SK-N-SH (cell line): Measurements from ENCODE around the gene EPHB2. TPM values are rescaled to one million over a fixed set of nuclear protein-coding genes. Genes with fewer than 3 reads are reported as not detected.

Source experiments
- CTCF ChIA-PET: fragments of 300-600, 350-600 bp; formaldehyde crosslinking; extraction: SDS; loops from one replicate; lab custom pipeline; 2021; lab: Yijun Ruan, JAX
- POLR2A ChIA-PET: fragments of 350-600 bp; sonication (Branson Sonifier 250); formaldehyde crosslinking; extraction: SDS; loops from one replicate; lab custom pipeline; 2020; ENCODE audit warnings: antibody characterized with exemption, inconsistent platforms; lab: Yijun Ruan, JAX
- DNase-seq: peaks from one replicate; pipeline ENCODE4 v3.0.0; 2012
- H2AFZ ChIP-seq: fragments of 200-600 bp; sonication (generic); 2 replicates; pipeline ENCODE4 v1.8.1; 2016; ENCODE audit warnings: antibody characterized with exemption, mild to moderate bottlenecking, low read depth
- H3F3A ChIP-seq: fragments of 200-600 bp; sonication (generic); replicated peaks from 2 replicates; pipeline ENCODE3; 2016; ENCODE audit warnings: antibody characterized with exemption, mild to moderate bottlenecking; ENCODE audit not compliant: insufficient read depth
- H3K27ac ChIP-seq, 2 experiments: fragments of 200-500 bp in 1 of 2; fragments of 200-600 bp in 1 of 2; sonication (Bioruptor generic) in 1 of 2; sonication (generic), shearing (Covaris generic) in 1 of 2; 2 replicates each; pipeline versions ENCODE4 v1.5.1 to v1.6.1; 2014 to 2016; ENCODE audit warnings: low read depth in 2 of 2, inconsistent platforms in 1 of 2, low read length in 1 of 2, mild to moderate bottlenecking in 1 of 2, mixed read lengths in 1 of 2
- H3K27me3 ChIP-seq: fragments of 200-600 bp; sonication (generic), shearing (Covaris generic); 2 replicates; pipeline ENCODE4 v1.6.1; 2016; ENCODE audit warnings: mixed run types; ENCODE audit not compliant: insufficient read depth
- H3K36me3 ChIP-seq, 2 experiments: fragments of 200-500 bp in 1 of 2; fragments of 200-600 bp in 1 of 2; sonication (Bioruptor generic) in 1 of 2; sonication (generic) in 1 of 2; replicated peaks in 1 of 2; 2 replicates each; pipeline versions ENCODE3 to v1.5.1; 2014 to 2016; ENCODE audit warnings: low read length in 1 of 2, mild to moderate bottlenecking in 1 of 2; ENCODE audit not compliant: insufficient read depth in 2 of 2, control insufficient read depth in 1 of 2
- H3K4me1 ChIP-seq, 2 experiments: fragments of 200-500 bp in 1 of 2; fragments of 200-600 bp in 1 of 2; sonication (Bioruptor generic) in 1 of 2; sonication (generic), shearing (Covaris generic) in 1 of 2; 2 replicates each; pipeline versions ENCODE4 v1.5.1 to v1.6.1; 2014 to 2016; ENCODE audit warnings: low read depth in 1 of 2, low read length in 1 of 2, mixed run types in 1 of 2; ENCODE audit not compliant: insufficient read depth in 2 of 2, control insufficient read depth in 1 of 2
- H3K4me2 ChIP-seq: fragments of 200-600 bp; sonication (generic), shearing (Covaris generic); 2 replicates; pipeline ENCODE4 v1.6.1; 2017; ENCODE audit warnings: mixed run types
- H3K4me3 ChIP-seq, 2 experiments: fragments of 200-500 bp in 1 of 2; fragments of 200-600 bp in 1 of 2; sonication (Bioruptor generic) in 1 of 2; sonication (generic), shearing (Covaris generic) in 1 of 2; 2 replicates each; pipeline versions ENCODE4 v1.5.1 to v1.8.1; 2014 to 2016; ENCODE audit warnings: low read depth in 2 of 2, inconsistent platforms in 1 of 2, low read length in 1 of 2, mild to moderate bottlenecking in 1 of 2, mixed read lengths in 1 of 2, moderate library complexity in 1 of 2
- H3K79me2 ChIP-seq: fragments of 200-600 bp; sonication (generic); 2 replicates; pipeline ENCODE4 v1.8.1; 2017; ENCODE audit warnings: mild to moderate bottlenecking; ENCODE audit not compliant: insufficient read depth
- H3K9ac ChIP-seq: fragments of 200-600 bp; sonication (generic); 2 replicates; pipeline ENCODE4 v1.6.1; 2017; ENCODE audit warnings: mixed run types
- H3K9me2 ChIP-seq: fragments of 200-600 bp; sonication (generic); 2 replicates; pipeline ENCODE4 v1.6.1; 2017; ENCODE audit warnings: mixed run types
- H3K9me3 ChIP-seq: fragments of 200-600 bp; sonication (generic); 2 replicates; pipeline ENCODE4 v1.6.1; 2017; ENCODE audit warnings: mixed run types, mild to moderate bottlenecking, moderate library complexity
- H4K20me1 ChIP-seq: fragments of 200-600 bp; sonication (generic); 2 replicates; pipeline ENCODE4 v1.6.1; 2017; ENCODE audit warnings: mild to moderate bottlenecking, mixed run types; ENCODE audit not compliant: insufficient read depth
- CHD2 ChIP-seq: fragments of 150-350 bp; IDR thresholded peaks from 2 replicates; pipeline ENCODE4 v1.6.1; 2018; ENCODE audit warnings: low read length; ENCODE audit not compliant: partially characterized antibody
- FOSL2 ChIP-seq: IDR thresholded peaks from 2 replicates; pipeline ENCODE4 v1.4.0; 2012; ENCODE audit warnings: low read depth, mild to moderate bottlenecking, moderate library complexity, borderline replicate concordance
- FOXJ3 ChIP-seq: sonication (generic); formaldehyde crosslinking; IDR thresholded peaks from 2 replicates; pipeline ENCODE4 v1.5.1; 2020; ENCODE audit warnings: mild to moderate bottlenecking, missing genetic modification reagents
- MEF2A ChIP-seq: IDR thresholded peaks from 2 replicates; pipeline ENCODE4 v1.4.0; 2012; ENCODE audit warnings: low read depth, borderline replicate concordance
- MXI1 ChIP-seq: IDR thresholded peaks from 2 replicates; pipeline ENCODE4 v1.6.1; 2012; ENCODE audit warnings: mild to moderate bottlenecking, low read depth, low read length, improper control_type of control experiment
- NFIC ChIP-seq: IDR thresholded peaks from 2 replicates; pipeline ENCODE4 v1.4.0; 2012; ENCODE audit warnings: borderline replicate concordance
- NRF1 ChIP-seq: IDR thresholded peaks from 2 replicates; pipeline ENCODE4 v1.6.1; 2012; ENCODE audit warnings: low read depth, mild to moderate bottlenecking, low read length
- POLR2AphosphoS5 ChIP-seq: IDR thresholded peaks from 2 replicates; pipeline ENCODE4 v1.6.1; 2012; ENCODE audit warnings: low read depth, low read length
- RXRA ChIP-seq: IDR thresholded peaks from 2 replicates; pipeline ENCODE4 v1.4.0; 2012; ENCODE audit warnings: low read depth, mild to moderate bottlenecking, borderline replicate concordance
- SIN3A ChIP-seq: IDR thresholded peaks from 2 replicates; pipeline ENCODE4 v1.6.1; 2012; ENCODE audit warnings: low read depth, mild to moderate bottlenecking, low read length, moderate library complexity, borderline replicate concordance
- SMC3 ChIP-seq: IDR thresholded peaks from 2 replicates; pipeline ENCODE4 v1.6.1; 2012; ENCODE audit warnings: low read depth, low read length, improper control_type of control experiment
- TCF12 ChIP-seq: IDR thresholded peaks from 2 replicates; pipeline ENCODE4 v1.4.0; 2012
- TEAD4 ChIP-seq: IDR thresholded peaks from 2 replicates; pipeline ENCODE4 v1.4.0; 2012; ENCODE audit warnings: mild to moderate bottlenecking, borderline replicate concordance; ENCODE audit not compliant: insufficient read depth
- WGBS: methylation state at CpG from one replicate; pipeline ENCODE4 v1.1.6; 2017; ENCODE audit warnings: low lambda C conversion rate; 5-methylcytosine and 5-hydroxymethylcytosine counted together
- polyA plus RNA-seq, 3 experiments: library from polyadenylated mRNA; depleted of rRNA; stranded (reverse); fragments of >200 nt; gene quantifications; 2 replicates each; pipeline ENCODE4 v1.2.3, GENCODE V29; 2012
- TF ChIP-seq, protein P1 (sequence below): IDR thresholded peaks from 2 replicates; pipeline ENCODE4 v1.4.0; 2012; ENCODE audit warnings: low read depth, borderline replicate concordance
- TF ChIP-seq, protein P2 (sequence below): IDR thresholded peaks from 2 replicates; pipeline ENCODE4 v1.4.0; 2012; ENCODE audit warnings: low read depth, borderline replicate concordance
- TF ChIP-seq, protein P3 (sequence below): IDR thresholded peaks from 2 replicates; pipeline ENCODE4 v1.4.0; 2012; ENCODE audit warnings: low read depth
- TF ChIP-seq, protein P4 (sequence below): fragments of 200-600 bp; sonication (generic); IDR thresholded peaks from 2 replicates; pipeline ENCODE4 v1.6.1; 2017; ENCODE audit warnings: antibody characterized with exemption, mild to moderate bottlenecking, moderate library complexity
- TF ChIP-seq, protein P5 (sequence below): IDR thresholded peaks from 2 replicates; pipeline ENCODE4; 2012
- TF ChIP-seq, protein P6 (sequence below): IDR thresholded peaks from 2 replicates; pipeline ENCODE4 v1.6.1; 2012; ENCODE audit warnings: mild to moderate bottlenecking, low read depth, low read length, moderate library complexity

Gene EPHB2
- polyA plus RNA-seq, 1 of the 3 experiments (the other 2 are of a cell fraction) = 25.2 TPM

DNA sequence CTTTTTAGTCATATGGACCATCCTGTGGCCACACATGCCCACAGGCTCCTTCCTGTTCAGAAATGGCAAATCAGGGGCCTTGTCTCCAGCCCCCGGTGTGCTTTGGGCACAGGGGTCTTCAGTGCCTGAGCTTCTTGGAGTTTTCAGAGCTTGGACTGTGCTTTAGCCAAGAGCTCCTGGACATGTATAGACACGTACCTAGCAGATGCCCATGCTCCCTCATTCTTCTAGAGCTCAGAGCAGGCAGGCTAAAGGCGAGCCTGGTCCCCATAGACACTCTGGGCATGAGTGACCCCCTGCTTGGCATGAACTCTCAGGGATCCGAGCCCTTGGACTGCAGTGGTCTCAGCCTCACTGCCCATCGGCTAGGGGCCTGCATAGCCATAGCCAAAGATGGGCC lies 106.8 kb downstream of the EPHB2 start:
- H3K9ac ChIP-seq = no peak overlapping the region
- H3K4me1 ChIP-seq = peaks cover 0 to 49% of the 10 kb centered on the region in 2 experiments; a peak in 1 of 4 replicates
- H3K36me3 ChIP-seq = no peaks in the 10 kb centered on the region
- DNase-seq = no peak
- peaks cover 8% of the 10 kb centered on the region for H3F3A ChIP-seq
- no peaks in the 10 kb centered on the region for H4K20me1 ChIP-seq
- no peaks in the 10 kb centered on the region for H3K27me3 ChIP-seq
- ChIA-PET POLR2A (interaction anchor here (0.6 kb wide), 1 partner anchor 20 kb away, joined by 3 read pairs; no protein-coding TSS in a partner anchor), CTCF (interaction anchor here (1.0 kb wide), 1 partner anchor 106 kb away, joined by 3 read pairs; no protein-coding TSS in a partner anchor)
- peak overlapping the region in 1 of 2 experiments; percentile 19; a peak in 1 of 4 replicates for H3K27ac ChIP-seq
- TF ChIP-seq FOXJ3 (CRISPR knock-in tag) (no peak), SIN3A (no peak), NFIC (no peak), POLR2AphosphoS5 (no peak), SMC3 (no peak), FOSL2 (no peak), MXI1 (no peak), RXRA (no peak), MEF2A (no peak), CHD2 (no peak), NRF1 (no peak), TCF12 (no peak), TEAD4 (no peak)
- TF ChIP-seq, protein P1, sequence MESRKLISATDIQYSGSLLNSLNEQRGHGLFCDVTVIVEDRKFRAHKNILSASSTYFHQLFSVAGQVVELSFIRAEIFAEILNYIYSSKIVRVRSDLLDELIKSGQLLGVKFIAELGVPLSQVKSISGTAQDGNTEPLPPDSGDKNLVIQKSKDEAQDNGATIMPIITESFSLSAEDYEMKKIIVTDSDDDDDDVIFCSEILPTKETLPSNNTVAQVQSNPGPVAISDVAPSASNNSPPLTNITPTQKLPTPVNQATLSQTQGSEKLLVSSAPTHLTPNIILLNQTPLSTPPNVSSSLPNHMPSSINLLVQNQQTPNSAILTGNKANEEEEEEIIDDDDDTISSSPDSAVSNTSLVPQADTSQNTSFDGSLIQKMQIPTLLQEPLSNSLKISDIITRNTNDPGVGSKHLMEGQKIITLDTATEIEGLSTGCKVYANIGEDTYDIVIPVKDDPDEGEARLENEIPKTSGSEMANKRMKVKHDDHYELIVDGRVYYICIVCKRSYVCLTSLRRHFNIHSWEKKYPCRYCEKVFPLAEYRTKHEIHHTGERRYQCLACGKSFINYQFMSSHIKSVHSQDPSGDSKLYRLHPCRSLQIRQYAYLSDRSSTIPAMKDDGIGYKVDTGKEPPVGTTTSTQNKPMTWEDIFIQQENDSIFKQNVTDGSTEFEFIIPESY = no peak
- TF ChIP-seq, protein P2, sequence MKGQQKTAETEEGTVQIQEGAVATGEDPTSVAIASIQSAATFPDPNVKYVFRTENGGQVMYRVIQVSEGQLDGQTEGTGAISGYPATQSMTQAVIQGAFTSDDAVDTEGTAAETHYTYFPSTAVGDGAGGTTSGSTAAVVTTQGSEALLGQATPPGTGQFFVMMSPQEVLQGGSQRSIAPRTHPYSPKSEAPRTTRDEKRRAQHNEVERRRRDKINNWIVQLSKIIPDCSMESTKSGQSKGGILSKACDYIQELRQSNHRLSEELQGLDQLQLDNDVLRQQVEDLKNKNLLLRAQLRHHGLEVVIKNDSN = no peak
- TF ChIP-seq, protein P3, sequence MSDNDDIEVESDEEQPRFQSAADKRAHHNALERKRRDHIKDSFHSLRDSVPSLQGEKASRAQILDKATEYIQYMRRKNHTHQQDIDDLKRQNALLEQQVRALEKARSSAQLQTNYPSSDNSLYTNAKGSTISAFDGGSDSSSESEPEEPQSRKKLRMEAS = no peak
- TF ChIP-seq, protein P4, sequence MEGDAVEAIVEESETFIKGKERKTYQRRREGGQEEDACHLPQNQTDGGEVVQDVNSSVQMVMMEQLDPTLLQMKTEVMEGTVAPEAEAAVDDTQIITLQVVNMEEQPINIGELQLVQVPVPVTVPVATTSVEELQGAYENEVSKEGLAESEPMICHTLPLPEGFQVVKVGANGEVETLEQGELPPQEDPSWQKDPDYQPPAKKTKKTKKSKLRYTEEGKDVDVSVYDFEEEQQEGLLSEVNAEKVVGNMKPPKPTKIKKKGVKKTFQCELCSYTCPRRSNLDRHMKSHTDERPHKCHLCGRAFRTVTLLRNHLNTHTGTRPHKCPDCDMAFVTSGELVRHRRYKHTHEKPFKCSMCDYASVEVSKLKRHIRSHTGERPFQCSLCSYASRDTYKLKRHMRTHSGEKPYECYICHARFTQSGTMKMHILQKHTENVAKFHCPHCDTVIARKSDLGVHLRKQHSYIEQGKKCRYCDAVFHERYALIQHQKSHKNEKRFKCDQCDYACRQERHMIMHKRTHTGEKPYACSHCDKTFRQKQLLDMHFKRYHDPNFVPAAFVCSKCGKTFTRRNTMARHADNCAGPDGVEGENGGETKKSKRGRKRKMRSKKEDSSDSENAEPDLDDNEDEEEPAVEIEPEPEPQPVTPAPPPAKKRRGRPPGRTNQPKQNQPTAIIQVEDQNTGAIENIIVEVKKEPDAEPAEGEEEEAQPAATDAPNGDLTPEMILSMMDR = no peak
- TF ChIP-seq, protein P5, sequence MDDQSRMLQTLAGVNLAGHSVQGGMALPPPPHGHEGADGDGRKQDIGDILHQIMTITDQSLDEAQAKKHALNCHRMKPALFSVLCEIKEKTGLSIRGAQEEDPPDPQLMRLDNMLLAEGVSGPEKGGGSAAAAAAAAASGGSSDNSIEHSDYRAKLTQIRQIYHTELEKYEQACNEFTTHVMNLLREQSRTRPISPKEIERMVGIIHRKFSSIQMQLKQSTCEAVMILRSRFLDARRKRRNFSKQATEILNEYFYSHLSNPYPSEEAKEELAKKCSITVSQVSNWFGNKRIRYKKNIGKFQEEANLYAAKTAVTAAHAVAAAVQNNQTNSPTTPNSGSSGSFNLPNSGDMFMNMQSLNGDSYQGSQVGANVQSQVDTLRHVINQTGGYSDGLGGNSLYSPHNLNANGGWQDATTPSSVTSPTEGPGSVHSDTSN = no peak
- TF ChIP-seq, protein P6, sequence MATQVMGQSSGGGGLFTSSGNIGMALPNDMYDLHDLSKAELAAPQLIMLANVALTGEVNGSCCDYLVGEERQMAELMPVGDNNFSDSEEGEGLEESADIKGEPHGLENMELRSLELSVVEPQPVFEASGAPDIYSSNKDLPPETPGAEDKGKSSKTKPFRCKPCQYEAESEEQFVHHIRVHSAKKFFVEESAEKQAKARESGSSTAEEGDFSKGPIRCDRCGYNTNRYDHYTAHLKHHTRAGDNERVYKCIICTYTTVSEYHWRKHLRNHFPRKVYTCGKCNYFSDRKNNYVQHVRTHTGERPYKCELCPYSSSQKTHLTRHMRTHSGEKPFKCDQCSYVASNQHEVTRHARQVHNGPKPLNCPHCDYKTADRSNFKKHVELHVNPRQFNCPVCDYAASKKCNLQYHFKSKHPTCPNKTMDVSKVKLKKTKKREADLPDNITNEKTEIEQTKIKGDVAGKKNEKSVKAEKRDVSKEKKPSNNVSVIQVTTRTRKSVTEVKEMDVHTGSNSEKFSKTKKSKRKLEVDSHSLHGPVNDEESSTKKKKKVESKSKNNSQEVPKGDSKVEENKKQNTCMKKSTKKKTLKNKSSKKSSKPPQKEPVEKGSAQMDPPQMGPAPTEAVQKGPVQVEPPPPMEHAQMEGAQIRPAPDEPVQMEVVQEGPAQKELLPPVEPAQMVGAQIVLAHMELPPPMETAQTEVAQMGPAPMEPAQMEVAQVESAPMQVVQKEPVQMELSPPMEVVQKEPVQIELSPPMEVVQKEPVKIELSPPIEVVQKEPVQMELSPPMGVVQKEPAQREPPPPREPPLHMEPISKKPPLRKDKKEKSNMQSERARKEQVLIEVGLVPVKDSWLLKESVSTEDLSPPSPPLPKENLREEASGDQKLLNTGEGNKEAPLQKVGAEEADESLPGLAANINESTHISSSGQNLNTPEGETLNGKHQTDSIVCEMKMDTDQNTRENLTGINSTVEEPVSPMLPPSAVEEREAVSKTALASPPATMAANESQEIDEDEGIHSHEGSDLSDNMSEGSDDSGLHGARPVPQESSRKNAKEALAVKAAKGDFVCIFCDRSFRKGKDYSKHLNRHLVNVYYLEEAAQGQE = no peak
- H3K79me2 ChIP-seq = no peaks in the 10 kb centered on the region
- no peak overlapping the region for H3K4me3 ChIP-seq
- no peak overlapping the region for H2AFZ ChIP-seq
- no peaks in the 10 kb centered on the region for H3K9me2 ChIP-seq
- no peaks in the 10 kb centered on the region for H3K9me3 ChIP-seq
- H3K4me2 ChIP-seq = no peak overlapping the region
- 86% methylated on average over 4 of the region's 5 CpGs for WGBS
